Keratinocyte (primary cell): ENCODE results near the gene OTOF. TPM values are rescaled to one million over a fixed set of nuclear protein-coding genes. Genes with fewer than 3 reads are reported as not detected.

Experiments used
- DNase-seq: peaks from one replicate; pipeline ENCODE4 v3.0.0-alpha.2; 2011; ENCODE audit warnings: low read depth, missing footprints, low spot score
- FAIRE-seq: peaks from 2 replicates; lab custom pipeline; 2011; peaks lifted over from hg19 to GRCh38; lab: Jason Lieb, UNC
- H2AFZ ChIP-seq: 2 replicates; pipeline ENCODE4 v1.6.0; 2012; ENCODE audit warnings: low read length, control low read depth, inconsistent platforms; ENCODE audit not compliant: control insufficient read depth
- H3K27ac ChIP-seq: 2 replicates; pipeline ENCODE4 v1.5.1; 2011; ENCODE audit warnings: low read length; ENCODE audit not compliant: control insufficient read depth, insufficient read depth
- H3K27me3 ChIP-seq: 3 replicates; pipeline ENCODE4 v1.6.0; 2011; ENCODE audit warnings: low read length; ENCODE audit not compliant: control insufficient read depth, insufficient read depth; ENCODE audit errors: extremely low read depth
- H3K36me3 ChIP-seq, 2 experiments: 2 replicates in 1 of 2; 3 replicates in 1 of 2; pipeline ENCODE4 v1.5.1; 2011; ENCODE audit warnings: low read length in 2 of 2, mild to moderate bottlenecking in 1 of 2; ENCODE audit not compliant: control insufficient read depth in 2 of 2, insufficient read depth in 2 of 2; ENCODE audit errors: extremely low read depth in 1 of 2
- H3K4me1 ChIP-seq: 3 replicates; pipeline ENCODE4 v1.5.1; 2011; ENCODE audit warnings: low read length; ENCODE audit not compliant: control insufficient read depth, insufficient read depth; ENCODE audit errors: extremely low read depth
- H3K4me2 ChIP-seq: 3 replicates; pipeline ENCODE4 v1.6.0; 2011; ENCODE audit warnings: low read depth, low read length; ENCODE audit not compliant: control insufficient read depth, insufficient read depth; ENCODE audit errors: extremely low read depth
- H3K4me3 ChIP-seq, 3 experiments: fragments of 200-600 bp in 1 of 3; sonication (generic) in 1 of 3; 2 replicates in 2 of 3; 3 replicates in 1 of 3; pipeline ENCODE4 v1.5.1; 2011 to 2016; ENCODE audit warnings: low read length in 3 of 3, mild to moderate bottlenecking in 3 of 3, control low read depth in 2 of 3, inconsistent platforms in 1 of 3, low read depth in 1 of 3, mixed read lengths in 1 of 3, mixed run types in 1 of 3, moderate library complexity in 1 of 3; ENCODE audit not compliant: control insufficient read depth in 2 of 3, insufficient read depth in 2 of 3; ENCODE audit errors: extremely low read depth in 1 of 3
- H3K79me2 ChIP-seq: 2 replicates; pipeline ENCODE4 v1.6.0; 2012; ENCODE audit warnings: low read length; ENCODE audit not compliant: control insufficient read depth, insufficient read depth
- H3K9ac ChIP-seq: 3 replicates; pipeline ENCODE4 v1.6.0; 2011; ENCODE audit warnings: low read length; ENCODE audit not compliant: control insufficient read depth, insufficient read depth; ENCODE audit errors: extremely low read depth
- H3K9me1 ChIP-seq: 3 replicates; pipeline ENCODE4 v1.6.0; 2011; ENCODE audit warnings: low read length; ENCODE audit not compliant: control insufficient read depth, insufficient read depth; ENCODE audit errors: extremely low read depth
- H3K9me3 ChIP-seq: 2 replicates; pipeline ENCODE4 v1.5.1; 2012; ENCODE audit warnings: low read depth, low read length; ENCODE audit not compliant: control insufficient read depth
- H4K20me1 ChIP-seq: 3 replicates; pipeline ENCODE4 v1.6.0; 2011; ENCODE audit warnings: low read length; ENCODE audit not compliant: control insufficient read depth, insufficient read depth; ENCODE audit errors: extremely low read depth
- EZH2 ChIP-seq: IDR thresholded peaks from one replicate; pipeline ENCODE4 v1.6.1; 2012; ENCODE audit warnings: inconsistent platforms, mild to moderate bottlenecking, low read length, moderate library complexity
- dilution Hi-C: fragments of 300-500 bp; cut with MboI; formaldehyde crosslinking; loops from one replicate; pipeline ENCODE4 v1.7.0; 2020; ENCODE audit warnings: low sequenced_read_pairs; ENCODE audit not compliant: extremely low pct_ligation_motif_present
- polyA plus RNA-seq, 5 experiments: library from polyadenylated mRNA; depleted of rRNA in 3 of 5; stranded (reverse) in 3 of 5; stranded (forward) in 1 of 5; unstranded in 1 of 5; fragments of >200 nt; gene quantifications; 1 replicate in 1 of 5; 2 replicates in 3 of 5; 3 replicates in 1 of 5; pipeline versions ENCODE4 v1.2.1 to v1.2.3, GENCODE V29; 2011 to 2012; ENCODE audit warnings: missing spikeins in 2 of 5, low read depth in 1 of 5, low replicate concordance in 1 of 5
- TF ChIP-seq, protein P1 (sequence below), 3 experiments: IDR thresholded peaks in 1 of 3; conservative IDR thresholded peaks in 1 of 3; optimal IDR thresholded peaks in 1 of 3; 2 replicates in 2 of 3; 3 replicates in 1 of 3; pipeline versions ENCODE3 to v1.5.1; 2011; ENCODE audit warnings: low read length in 3 of 3, mild to moderate bottlenecking in 3 of 3, moderate library complexity in 2 of 3, control low read depth in 1 of 3, inconsistent platforms in 1 of 3; ENCODE audit not compliant: insufficient read depth in 2 of 3; ENCODE audit errors: extremely low read depth in 1 of 3

OTOF gene
- polyA plus RNA-seq, 1 donor (not counting 4 experiments of a cell fraction or from before 2014, with no cell fraction given) = not detected

DNA sequence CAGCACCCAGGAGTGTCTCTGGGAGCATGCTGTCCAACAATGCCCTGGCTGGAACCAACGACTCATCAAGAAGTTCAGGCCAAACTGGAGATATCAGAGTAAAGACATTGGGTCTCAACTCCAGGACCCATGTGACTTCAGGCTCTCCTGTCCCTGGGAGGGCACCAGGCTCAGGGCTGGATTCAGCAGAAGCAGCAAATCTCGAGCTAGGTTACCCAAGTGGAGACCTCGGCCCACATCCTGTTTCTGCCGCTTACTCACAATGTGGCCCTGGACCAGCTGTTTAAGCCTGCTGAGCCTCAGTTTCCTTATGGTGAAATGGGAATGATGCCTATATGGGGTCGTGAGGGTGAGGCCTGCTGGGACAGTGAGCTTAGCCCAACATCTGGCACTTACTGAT lies 9.3 kb upstream of the OTOF start:
- DNase-seq (no peak), FAIRE-seq (no peak)
- H3K4me3 ChIP-seq = no peak overlapping the region
- no peaks in the 10 kb centered on the region for H3K36me3 ChIP-seq
- no peak overlapping the region for H2AFZ ChIP-seq
- no peaks in the 10 kb centered on the region for H4K20me1 ChIP-seq
- no peaks in the 10 kb centered on the region for H3K9me3 ChIP-seq
- no peak overlapping the region for H3K4me2 ChIP-seq
- dilution Hi-C loops = no loop called here
- no peaks in the 10 kb centered on the region for H3K9me1 ChIP-seq
- no peak overlapping the region for H3K27ac ChIP-seq
- H3K79me2 ChIP-seq = no peaks in the 10 kb centered on the region
- H3K4me1 ChIP-seq = no peaks in the 10 kb centered on the region
- H3K9ac ChIP-seq = no peak overlapping the region
- TF ChIP-seq EZH2 = no peak
- TF ChIP-seq, protein P1, sequence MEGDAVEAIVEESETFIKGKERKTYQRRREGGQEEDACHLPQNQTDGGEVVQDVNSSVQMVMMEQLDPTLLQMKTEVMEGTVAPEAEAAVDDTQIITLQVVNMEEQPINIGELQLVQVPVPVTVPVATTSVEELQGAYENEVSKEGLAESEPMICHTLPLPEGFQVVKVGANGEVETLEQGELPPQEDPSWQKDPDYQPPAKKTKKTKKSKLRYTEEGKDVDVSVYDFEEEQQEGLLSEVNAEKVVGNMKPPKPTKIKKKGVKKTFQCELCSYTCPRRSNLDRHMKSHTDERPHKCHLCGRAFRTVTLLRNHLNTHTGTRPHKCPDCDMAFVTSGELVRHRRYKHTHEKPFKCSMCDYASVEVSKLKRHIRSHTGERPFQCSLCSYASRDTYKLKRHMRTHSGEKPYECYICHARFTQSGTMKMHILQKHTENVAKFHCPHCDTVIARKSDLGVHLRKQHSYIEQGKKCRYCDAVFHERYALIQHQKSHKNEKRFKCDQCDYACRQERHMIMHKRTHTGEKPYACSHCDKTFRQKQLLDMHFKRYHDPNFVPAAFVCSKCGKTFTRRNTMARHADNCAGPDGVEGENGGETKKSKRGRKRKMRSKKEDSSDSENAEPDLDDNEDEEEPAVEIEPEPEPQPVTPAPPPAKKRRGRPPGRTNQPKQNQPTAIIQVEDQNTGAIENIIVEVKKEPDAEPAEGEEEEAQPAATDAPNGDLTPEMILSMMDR (optimal IDR thresholded peaks at IDR 0.05 in 1 of 3, IDR thresholded peaks at IDR 0.05 in 1 of 3, conservative IDR thresholded peaks at IDR 0.05 in 1 of 3; ENCODE audit: extremely low read depth in 1 of 3, insufficient read depth in 2 of 3, low read length in 3 of 3) = no peak
- peaks cover 14% of the 10 kb centered on the region for H3K27me3 ChIP-seq

DNA sequence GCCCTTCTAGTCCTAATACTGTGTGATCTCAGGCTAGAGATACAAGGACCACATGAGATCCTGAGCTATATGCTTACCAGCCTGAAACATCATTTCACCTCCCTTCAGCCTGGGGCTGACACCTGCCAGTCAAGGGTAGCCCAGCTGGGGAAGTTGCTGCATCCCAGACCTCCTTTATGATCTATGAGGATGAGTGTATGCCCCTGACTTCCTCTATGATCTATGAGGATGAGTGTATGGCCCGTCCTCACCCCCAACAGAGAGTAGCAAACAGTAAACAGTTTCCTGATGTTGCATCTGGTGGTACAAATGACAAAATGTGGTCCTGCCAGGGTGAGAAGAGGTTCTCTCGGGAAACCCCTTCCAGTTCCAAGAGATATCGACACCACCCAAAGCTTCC lies 8.9 kb upstream of the OTOF start:
- Histone ChIP-seq H3K4me2 (no peak overlapping the region), H4K20me1 (no peaks in the 10 kb centered on the region), H3K4me3 (no peak overlapping the region), H3K27ac (no peak overlapping the region), H3K27me3 (peaks cover 14% of the 10 kb centered on the region), H3K4me1 (no peaks in the 10 kb centered on the region), H3K9me3 (no peaks in the 10 kb centered on the region), H3K9ac (no peak overlapping the region), H3K36me3 (no peaks in the 10 kb centered on the region), H2AFZ (no peak overlapping the region), H3K9me1 (no peaks in the 10 kb centered on the region), H3K79me2 (no peaks in the 10 kb centered on the region)
- no peak for TF ChIP-seq EZH2
- TF ChIP-seq, protein P1 (optimal IDR thresholded peaks at IDR 0.05 in 1 of 3, IDR thresholded peaks at IDR 0.05 in 1 of 3, conservative IDR thresholded peaks at IDR 0.05 in 1 of 3; ENCODE audit: extremely low read depth in 1 of 3, insufficient read depth in 2 of 3, low read length in 3 of 3) = no peak
- DNase-seq (no peak), FAIRE-seq (no peak)
- dilution Hi-C loops = no loop called here
